H54 (cell line): ENCODE measurements around the gene BUB1B.

ENCODE experiments used
- DNase-seq: peaks from one replicate; pipeline ENCODE4 v3.0.0; 2011; ENCODE audit warnings: low spot score, mixed read lengths; ENCODE audit not compliant: insufficient read length
- FAIRE-seq: peaks from 3 replicates; lab custom pipeline; 2011; peaks lifted over from hg19 to GRCh38; lab: Jason Lieb, UNC
- POLR2A ChIP-seq: IDR thresholded peaks from 2 replicates; pipeline ENCODE4 v1.6.1; 2011; ENCODE audit warnings: low read depth, mild to moderate bottlenecking, low read length

BUB1B gene

GRCh38 chr15:40258544-40258943 is 97.7 kb downstream of the BUB1B start:
- no peak for TF ChIP-seq POLR2A
- no peak for FAIRE-seq
- peak; percentile 61 for DNase-seq

DNA sequence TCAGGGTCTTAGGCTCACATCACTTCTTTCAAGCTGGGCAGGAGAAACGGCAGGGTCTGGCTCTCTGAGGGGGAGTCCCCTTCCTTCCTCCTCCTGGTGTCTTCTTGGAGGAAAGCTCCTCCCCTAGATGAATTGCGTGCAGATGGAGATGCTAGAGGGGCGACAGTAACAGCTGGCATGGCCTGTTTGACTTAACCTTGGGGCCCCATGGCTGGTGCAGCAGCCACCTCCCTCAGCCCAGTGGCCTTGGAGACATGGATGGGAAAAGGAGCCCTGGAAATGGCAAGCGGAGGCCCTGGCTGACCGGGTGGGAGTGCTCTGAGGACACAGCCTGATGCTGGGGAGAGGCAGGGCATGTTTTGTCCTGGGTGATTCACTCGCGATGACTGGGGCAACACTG is 98.2 kb downstream of the BUB1B start:
- DNase-seq (no peak), FAIRE-seq (no peak)
- no peak for TF ChIP-seq POLR2A

- FAIRE-seq (no peak), DNase-seq (no peak)
- TF ChIP-seq POLR2A, result no peak
Measured at GRCh38 chr15:40263024-40263754, 102.3 kb downstream of the BUB1B start.

- FAIRE-seq (no peak), DNase-seq (no peak)
- TF ChIP-seq POLR2A, result no peak
Measured at GRCh38 chr15:40264321-40265153, 103.7 kb downstream of the BUB1B start.

GRCh38 chr15:40265355-40265754 is 104.5 kb downstream of the BUB1B start:
- DNase-seq (no peak), FAIRE-seq (no peak)
- no peak for TF ChIP-seq POLR2A

DNA sequence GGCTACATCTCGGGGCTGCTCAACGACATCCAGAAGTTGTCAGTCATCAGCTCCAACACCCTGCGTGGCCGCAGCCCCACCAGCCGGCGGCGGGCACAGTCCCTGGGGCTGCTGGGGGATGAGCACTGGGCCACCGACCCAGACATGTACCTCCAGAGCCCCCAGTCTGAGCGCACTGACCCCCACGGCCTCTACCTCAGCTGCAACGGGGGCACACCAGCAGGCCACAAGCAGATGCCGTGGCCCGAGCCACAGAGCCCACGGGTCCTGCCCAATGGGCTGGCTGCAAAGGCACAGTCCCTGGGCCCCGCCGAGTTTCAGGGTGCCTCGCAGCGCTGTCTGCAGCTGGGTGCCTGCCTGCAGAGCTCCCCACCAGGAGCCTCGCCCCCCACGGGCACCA is 105.0 kb downstream of the BUB1B start:
- no peak for TF ChIP-seq POLR2A
- no peak for DNase-seq
- no peak for FAIRE-seq

DNA sequence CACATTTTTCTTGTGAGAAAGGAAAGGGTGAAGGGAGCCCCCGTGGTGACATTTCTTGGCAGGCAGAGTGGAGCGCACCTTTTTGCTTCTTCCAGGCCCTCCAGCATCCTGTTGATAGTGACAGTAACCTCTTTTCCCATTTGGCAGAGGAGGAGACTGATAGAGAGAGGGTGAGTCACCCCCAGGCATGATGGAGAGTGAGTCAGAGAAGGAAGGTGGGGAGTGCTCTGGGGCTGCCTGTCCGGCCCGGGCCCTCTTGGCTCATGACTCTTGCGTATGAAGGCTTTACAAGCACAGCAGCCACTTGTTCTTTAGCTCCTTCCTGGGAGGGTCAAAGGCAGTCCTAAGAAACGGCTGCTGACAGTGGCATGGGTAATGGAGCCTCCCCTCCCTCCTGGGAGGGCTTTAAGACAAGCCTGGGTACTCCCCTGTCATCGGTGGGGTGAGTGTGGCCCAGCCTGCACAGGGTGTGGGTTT is 106.0 kb downstream of the BUB1B start:
- peak; percentile 94 for FAIRE-seq
- DNase-seq, result peak; percentile 96
- no peak for TF ChIP-seq POLR2A

DNA sequence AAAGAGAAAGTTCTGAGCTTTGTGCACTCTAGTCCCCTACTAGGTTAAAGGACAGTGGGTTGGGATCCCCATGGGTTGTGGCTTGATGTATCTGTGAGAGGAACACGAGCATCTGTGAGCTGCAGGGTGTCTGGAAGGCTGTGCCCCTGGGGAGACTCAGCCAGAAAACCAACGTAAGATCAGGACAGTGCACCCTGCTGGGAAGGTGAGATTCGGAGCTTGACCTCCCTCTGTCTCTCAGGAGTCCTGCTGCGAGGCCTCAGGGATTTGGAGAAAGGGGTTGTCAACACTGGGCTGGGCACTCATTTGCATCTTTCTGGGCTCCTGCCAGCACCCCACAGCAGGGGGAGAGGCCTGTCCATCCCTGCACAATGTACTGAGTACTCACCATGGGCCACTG is 106.8 kb downstream of the BUB1B start:
- no peak for DNase-seq
- TF ChIP-seq POLR2A, result no peak
- peak; percentile 6 for FAIRE-seq

- DNase-seq, result no peak
- no peak for FAIRE-seq
Measured at GRCh38 chr15:40269604-40270003, 108.7 kb downstream of the BUB1B start.

GRCh38 chr15:40270246-40270995 is 109.6 kb downstream of the BUB1B start:
- DNase-seq (no peak), FAIRE-seq (no peak)
- TF ChIP-seq POLR2A, result no peak

More at GRCh38 chr15:40269604-40270003, 108.7 kb downstream of the BUB1B start:
- TF ChIP-seq POLR2A, result no peak
